ENCODE measurements around the gene MED26. TPM values are rescaled to one million over a fixed set of nuclear protein-coding genes. Genes with fewer than 3 reads are reported as not detected.

Gene MED26
- total RNA-seq, 1 experiment from 2014 or later: 8.8 TPM

DNA sequence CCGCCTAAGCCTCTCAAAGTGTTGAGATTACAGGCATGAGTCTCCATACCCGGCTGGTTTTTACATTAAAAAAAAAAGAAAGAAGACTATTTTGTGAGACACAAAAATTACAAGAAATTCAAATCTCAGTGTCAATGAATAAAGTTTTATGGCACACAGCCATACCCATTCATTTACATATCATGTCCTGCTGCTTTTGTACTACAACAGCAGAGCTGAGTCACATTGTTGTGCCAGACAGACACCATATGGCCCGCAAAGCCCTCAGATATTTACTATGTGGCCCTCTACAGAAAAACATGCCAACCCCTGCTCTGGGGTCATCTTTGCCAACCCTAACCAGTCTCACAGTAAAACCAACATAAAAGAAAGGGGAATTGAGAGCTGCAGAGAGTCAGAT lies 26.6 kb upstream of the MED26 start:
- CTCF ChIA-PET: no interaction called here
- ATAC-seq (no peak), DNase-seq (ENCODE audit: low read depth, low spot score) (no peak)
- H3K4me3 ChIP-seq (ENCODE audit: low read depth in 2 of 2, low read length in 2 of 2): no peak overlapping the region
- peaks cover 9% of the 10 kb centered on the region for H3K36me3 ChIP-seq (ENCODE audit: control insufficient read depth, insufficient read depth, low read length)
- no peak overlapping the region for H3K27ac ChIP-seq (ENCODE audit: low read length)
- H3K27me3 ChIP-seq (ENCODE audit: control insufficient read depth, insufficient read depth, low read length): no peaks in the 10 kb centered on the region
- H3K4me1 ChIP-seq (ENCODE audit: control insufficient read depth, insufficient read depth, low read length): no peaks in the 10 kb centered on the region
- in situ Hi-C loops (cut with HindIII; ENCODE audit: low pct_unique_long_range_greater_than_20kb, low sequenced_read_pairs): no loop called here
- POLR2A ChIA-PET: no interaction called here
- TF ChIP-seq, protein P1, sequence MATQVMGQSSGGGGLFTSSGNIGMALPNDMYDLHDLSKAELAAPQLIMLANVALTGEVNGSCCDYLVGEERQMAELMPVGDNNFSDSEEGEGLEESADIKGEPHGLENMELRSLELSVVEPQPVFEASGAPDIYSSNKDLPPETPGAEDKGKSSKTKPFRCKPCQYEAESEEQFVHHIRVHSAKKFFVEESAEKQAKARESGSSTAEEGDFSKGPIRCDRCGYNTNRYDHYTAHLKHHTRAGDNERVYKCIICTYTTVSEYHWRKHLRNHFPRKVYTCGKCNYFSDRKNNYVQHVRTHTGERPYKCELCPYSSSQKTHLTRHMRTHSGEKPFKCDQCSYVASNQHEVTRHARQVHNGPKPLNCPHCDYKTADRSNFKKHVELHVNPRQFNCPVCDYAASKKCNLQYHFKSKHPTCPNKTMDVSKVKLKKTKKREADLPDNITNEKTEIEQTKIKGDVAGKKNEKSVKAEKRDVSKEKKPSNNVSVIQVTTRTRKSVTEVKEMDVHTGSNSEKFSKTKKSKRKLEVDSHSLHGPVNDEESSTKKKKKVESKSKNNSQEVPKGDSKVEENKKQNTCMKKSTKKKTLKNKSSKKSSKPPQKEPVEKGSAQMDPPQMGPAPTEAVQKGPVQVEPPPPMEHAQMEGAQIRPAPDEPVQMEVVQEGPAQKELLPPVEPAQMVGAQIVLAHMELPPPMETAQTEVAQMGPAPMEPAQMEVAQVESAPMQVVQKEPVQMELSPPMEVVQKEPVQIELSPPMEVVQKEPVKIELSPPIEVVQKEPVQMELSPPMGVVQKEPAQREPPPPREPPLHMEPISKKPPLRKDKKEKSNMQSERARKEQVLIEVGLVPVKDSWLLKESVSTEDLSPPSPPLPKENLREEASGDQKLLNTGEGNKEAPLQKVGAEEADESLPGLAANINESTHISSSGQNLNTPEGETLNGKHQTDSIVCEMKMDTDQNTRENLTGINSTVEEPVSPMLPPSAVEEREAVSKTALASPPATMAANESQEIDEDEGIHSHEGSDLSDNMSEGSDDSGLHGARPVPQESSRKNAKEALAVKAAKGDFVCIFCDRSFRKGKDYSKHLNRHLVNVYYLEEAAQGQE (IDR thresholded peaks at IDR 0.05; ENCODE audit: insufficient read depth in 1 of 2, low read depth in 2 of 2, low read length in 1 of 2): no peak
- no peak for TF ChIP-seq SIN3A (IDR thresholded peaks at IDR 0.05; ENCODE audit: borderline replicate concordance, insufficient read depth, low read depth, low read length)
- TF ChIP-seq, protein P2, sequence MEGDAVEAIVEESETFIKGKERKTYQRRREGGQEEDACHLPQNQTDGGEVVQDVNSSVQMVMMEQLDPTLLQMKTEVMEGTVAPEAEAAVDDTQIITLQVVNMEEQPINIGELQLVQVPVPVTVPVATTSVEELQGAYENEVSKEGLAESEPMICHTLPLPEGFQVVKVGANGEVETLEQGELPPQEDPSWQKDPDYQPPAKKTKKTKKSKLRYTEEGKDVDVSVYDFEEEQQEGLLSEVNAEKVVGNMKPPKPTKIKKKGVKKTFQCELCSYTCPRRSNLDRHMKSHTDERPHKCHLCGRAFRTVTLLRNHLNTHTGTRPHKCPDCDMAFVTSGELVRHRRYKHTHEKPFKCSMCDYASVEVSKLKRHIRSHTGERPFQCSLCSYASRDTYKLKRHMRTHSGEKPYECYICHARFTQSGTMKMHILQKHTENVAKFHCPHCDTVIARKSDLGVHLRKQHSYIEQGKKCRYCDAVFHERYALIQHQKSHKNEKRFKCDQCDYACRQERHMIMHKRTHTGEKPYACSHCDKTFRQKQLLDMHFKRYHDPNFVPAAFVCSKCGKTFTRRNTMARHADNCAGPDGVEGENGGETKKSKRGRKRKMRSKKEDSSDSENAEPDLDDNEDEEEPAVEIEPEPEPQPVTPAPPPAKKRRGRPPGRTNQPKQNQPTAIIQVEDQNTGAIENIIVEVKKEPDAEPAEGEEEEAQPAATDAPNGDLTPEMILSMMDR (IDR thresholded peaks at IDR 0.05): no peak
- no peak for TF ChIP-seq POLR2AphosphoS5 (IDR thresholded peaks at IDR 0.05; ENCODE audit: low read depth, low read length)
- TF ChIP-seq TCF7L2 (IDR thresholded peaks at IDR 0.05; ENCODE audit: low read depth, low read length): no peak
- intact Hi-C loops (cut with micrococcal nuclease; ENCODE audit: unreplicated experiment): no loop called here
- no peaks in the 10 kb centered on the region for H3K9me3 ChIP-seq (ENCODE audit: control insufficient read depth, insufficient read depth, low read depth, low read length)
- BruUV-seq (replicated peaks): no TSS peak

DNA sequence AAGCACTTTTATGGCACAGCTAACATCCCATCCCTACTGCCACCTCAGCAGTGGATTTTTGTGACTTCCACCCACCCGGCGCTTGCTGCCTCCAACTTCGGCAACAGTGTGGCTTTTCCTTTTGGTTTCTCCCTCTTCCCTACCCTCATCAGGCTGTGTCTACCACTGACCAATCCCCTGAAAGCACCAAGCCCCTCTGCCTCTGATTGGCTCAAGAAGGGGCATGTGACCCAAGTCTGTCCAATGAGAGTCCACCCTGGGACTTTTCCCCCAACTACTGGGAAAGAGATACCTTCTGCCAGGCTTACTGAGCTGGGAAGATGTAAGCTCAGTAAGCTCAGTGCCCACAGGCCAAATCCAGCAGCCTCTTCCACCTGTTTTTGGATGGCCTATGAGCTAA lies 26.1 kb upstream of the MED26 start:
- intact Hi-C loops (cut with micrococcal nuclease; ENCODE audit: unreplicated experiment): no loop called here
- no peaks in the 10 kb centered on the region for H3K27me3 ChIP-seq (ENCODE audit: control insufficient read depth, insufficient read depth, low read length)
- no peak for TF ChIP-seq SIN3A (IDR thresholded peaks at IDR 0.05; ENCODE audit: borderline replicate concordance, insufficient read depth, low read depth, low read length)
- TF ChIP-seq, protein P2 (IDR thresholded peaks at IDR 0.05): no peak
- TF ChIP-seq, protein P1 (IDR thresholded peaks at IDR 0.05; ENCODE audit: insufficient read depth in 1 of 2, low read depth in 2 of 2, low read length in 1 of 2): no peak
- CTCF ChIA-PET: no interaction called here
- POLR2A ChIA-PET: no interaction called here
- H3K4me3 ChIP-seq (ENCODE audit: low read depth in 2 of 2, low read length in 2 of 2): no peak overlapping the region
- no peaks in the 10 kb centered on the region for H3K4me1 ChIP-seq (ENCODE audit: control insufficient read depth, insufficient read depth, low read length)
- no TSS peak for BruUV-seq (replicated peaks)
- no peaks in the 10 kb centered on the region for H3K9me3 ChIP-seq (ENCODE audit: control insufficient read depth, insufficient read depth, low read depth, low read length)
- in situ Hi-C loops (cut with HindIII; ENCODE audit: low pct_unique_long_range_greater_than_20kb, low sequenced_read_pairs): no loop called here
- peaks cover 6% of the 10 kb centered on the region for H3K36me3 ChIP-seq (ENCODE audit: control insufficient read depth, insufficient read depth, low read length)
- H3K27ac ChIP-seq (ENCODE audit: low read length): no peak overlapping the region
- ATAC-seq (peak; percentile 66), DNase-seq (ENCODE audit: low read depth, low spot score) (no peak)

All from Panc1 (cell line).